Measurements from ENCODE around the gene CCDC57. TPM values are rescaled to one million over a fixed set of nuclear protein-coding genes. Genes with fewer than 3 reads are reported as not detected.

The CCDC57 gene
- total RNA-seq, 1 donor from 2014 or later, result 57.9 TPM

DNA sequence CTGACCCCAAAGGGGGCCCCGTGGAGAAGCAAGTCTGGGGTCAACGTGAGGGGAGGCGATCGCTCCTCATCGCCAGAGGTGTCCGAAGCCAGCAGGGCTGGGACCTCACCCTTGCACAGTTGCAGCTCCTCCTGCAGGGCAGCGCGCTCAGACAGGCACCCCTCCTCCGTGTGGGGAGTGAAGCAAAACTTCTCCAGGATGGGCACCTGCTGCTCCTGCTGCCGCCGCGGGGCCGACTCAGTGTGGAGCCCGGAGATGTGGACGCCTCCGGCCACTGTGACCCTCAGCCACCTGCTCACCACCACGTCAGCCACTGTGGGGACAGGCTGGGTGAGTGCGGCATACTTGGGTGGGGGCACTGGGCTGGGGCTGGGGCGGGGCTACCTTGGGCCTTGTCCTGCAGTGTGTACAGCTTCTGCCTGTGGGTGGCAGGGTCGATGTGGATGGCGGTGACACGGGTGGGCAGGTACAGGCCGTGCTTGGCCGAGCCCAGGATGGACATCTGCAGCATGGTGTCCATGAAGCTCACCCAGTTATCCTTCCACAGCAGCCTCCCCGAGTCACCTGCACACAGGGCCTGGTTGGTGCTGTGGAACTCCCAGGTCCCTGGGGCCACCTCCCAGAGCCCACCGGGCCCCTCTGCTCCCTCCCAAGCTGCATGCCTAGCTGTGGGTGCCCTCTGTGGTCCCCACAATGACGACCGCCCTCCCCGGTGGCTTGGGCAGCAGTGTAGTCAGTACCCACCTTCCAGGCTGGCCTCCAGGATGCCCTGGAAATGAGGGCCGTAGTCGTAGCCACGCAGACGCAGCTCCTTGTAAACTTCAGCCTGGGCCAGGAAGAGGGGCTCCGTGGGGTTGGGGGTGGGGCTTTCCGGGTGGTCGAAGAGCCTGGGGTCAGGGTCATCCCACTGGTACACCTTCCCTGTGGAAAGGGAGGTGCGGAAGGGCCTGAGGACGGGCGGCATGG lies 125.4 kb downstream of the CCDC57 start:
- no peak for DNase-seq (ENCODE audit: extremely low spot score, unreplicated experiment)
- no peaks in the 10 kb centered on the region for H3K4me1 Mint-ChIP-seq (ENCODE audit: unreplicated experiment)
- H3K27ac Mint-ChIP-seq (ENCODE audit: unreplicated experiment), result no peak overlapping the region

DNA sequence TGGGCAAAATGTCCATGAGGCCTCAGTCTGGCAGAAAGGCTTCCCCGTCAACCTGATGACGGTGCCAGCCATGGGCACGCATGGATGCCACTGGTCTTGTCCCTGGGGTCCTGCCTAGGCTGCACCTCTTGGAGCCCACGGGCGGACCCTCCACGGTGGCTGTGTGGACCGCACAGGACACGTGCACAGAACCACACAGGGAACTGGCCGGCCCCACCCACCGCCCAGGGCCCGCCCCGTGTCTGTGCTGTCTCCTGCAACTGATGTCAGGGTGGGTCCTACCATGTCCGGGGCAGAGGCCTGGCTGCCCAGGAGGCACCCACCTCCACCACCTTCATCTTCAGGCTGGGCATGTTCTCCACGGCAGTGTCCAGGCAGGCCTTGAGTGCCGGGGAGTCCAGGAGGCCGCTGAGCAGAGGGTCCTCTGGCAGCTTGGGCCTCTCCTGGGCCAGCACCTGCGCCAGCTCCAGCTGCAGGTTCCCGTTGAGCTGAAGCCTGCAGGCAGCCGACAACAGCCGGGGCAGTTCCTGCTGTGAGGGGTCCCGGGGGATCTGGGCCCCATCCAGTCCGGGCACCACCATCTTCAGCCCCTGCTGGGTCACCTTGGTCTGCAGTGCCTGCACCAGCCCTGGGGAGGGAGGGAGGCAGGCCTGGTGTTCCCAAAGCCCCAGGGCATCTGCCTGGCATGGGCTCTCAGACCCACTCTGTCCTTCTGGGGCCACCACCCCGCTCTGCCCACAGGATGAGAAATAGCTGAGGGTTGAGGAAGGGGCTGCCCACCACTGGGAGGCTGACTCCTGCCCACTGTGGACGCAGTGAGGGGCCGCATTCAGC lies 126.5 kb downstream of the CCDC57 start:
- no peak for DNase-seq (ENCODE audit: extremely low spot score, unreplicated experiment)
- Mint-ChIP-seq H3K36me3 (ENCODE audit: unreplicated experiment) (peaks cover 14% of the 10 kb centered on the region), H3K27me3 (ENCODE audit: unreplicated experiment) (no peaks in the 10 kb centered on the region), H3K4me3 (ENCODE audit: unreplicated experiment) (no peak overlapping the region), H3K27ac (ENCODE audit: unreplicated experiment) (no peak overlapping the region), H3K9me3 (ENCODE audit: unreplicated experiment) (no peaks in the 10 kb centered on the region), H3K4me1 (ENCODE audit: unreplicated experiment) (no peaks in the 10 kb centered on the region)
- TF ChIP-seq, protein P1, sequence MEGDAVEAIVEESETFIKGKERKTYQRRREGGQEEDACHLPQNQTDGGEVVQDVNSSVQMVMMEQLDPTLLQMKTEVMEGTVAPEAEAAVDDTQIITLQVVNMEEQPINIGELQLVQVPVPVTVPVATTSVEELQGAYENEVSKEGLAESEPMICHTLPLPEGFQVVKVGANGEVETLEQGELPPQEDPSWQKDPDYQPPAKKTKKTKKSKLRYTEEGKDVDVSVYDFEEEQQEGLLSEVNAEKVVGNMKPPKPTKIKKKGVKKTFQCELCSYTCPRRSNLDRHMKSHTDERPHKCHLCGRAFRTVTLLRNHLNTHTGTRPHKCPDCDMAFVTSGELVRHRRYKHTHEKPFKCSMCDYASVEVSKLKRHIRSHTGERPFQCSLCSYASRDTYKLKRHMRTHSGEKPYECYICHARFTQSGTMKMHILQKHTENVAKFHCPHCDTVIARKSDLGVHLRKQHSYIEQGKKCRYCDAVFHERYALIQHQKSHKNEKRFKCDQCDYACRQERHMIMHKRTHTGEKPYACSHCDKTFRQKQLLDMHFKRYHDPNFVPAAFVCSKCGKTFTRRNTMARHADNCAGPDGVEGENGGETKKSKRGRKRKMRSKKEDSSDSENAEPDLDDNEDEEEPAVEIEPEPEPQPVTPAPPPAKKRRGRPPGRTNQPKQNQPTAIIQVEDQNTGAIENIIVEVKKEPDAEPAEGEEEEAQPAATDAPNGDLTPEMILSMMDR (IDR thresholded peaks at IDR 0.05), result no peak

More for the DNA sequence above, 125.4 kb downstream of the CCDC57 start:
- TF ChIP-seq, protein P1 (IDR thresholded peaks at IDR 0.05), result no peak
- Mint-ChIP-seq H3K36me3 (ENCODE audit: unreplicated experiment) (peaks cover 13% of the 10 kb centered on the region), H3K4me3 (ENCODE audit: unreplicated experiment) (no peak overlapping the region), H3K9me3 (ENCODE audit: unreplicated experiment) (no peaks in the 10 kb centered on the region), H3K27me3 (ENCODE audit: unreplicated experiment) (no peaks in the 10 kb centered on the region)

DNA sequence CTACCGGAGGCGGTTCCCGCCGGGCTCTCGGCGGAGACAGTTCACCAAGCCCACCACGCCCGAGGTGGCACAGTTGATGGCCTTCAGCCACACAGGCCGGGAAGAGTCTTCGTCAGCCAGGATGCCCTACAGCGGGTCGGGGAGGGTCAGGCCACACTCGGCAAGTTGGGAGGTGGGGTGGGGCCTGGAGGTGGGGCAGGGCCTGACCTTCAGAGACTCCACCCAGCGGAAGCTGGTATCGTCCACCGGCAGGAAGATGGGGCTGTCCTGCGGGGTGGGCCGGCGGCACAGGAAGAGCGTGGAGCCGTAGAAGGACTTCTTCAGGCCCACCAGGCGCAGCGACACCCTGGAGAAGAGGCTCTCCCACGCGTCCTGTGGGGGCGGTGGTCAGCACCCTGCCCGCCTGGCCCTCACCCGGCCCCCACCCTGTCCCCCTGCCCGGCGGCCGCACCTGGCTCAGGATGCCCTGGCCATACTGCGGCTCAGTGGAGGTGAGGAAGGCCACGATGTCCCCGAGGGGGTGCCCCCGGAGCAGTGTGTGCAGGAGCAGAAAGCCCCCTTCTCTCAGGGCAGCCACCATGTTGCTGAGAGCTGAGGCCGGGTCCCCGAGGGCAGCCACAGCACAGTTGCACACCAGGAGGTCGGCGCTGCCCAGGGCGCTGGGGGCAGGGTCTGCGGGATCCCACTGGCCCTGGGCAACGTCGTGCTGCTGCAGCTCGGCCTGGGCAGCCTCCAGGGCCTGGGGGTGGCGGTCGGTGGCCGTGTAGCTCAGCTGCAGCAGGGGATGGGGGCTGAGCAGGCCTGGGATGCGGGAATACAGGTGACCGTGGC lies 127.4 kb downstream of the CCDC57 start:
- no peaks in the 10 kb centered on the region for H3K9me3 Mint-ChIP-seq (ENCODE audit: unreplicated experiment)
- no peak overlapping the region for H3K27ac Mint-ChIP-seq (ENCODE audit: unreplicated experiment)
- TF ChIP-seq, protein P1 (IDR thresholded peaks at IDR 0.05), result no peak
- no peaks in the 10 kb centered on the region for H3K4me1 Mint-ChIP-seq (ENCODE audit: unreplicated experiment)
- no peak for DNase-seq (ENCODE audit: extremely low spot score, unreplicated experiment)
- no peak overlapping the region for H3K4me3 Mint-ChIP-seq (ENCODE audit: unreplicated experiment)
- H3K36me3 Mint-ChIP-seq (ENCODE audit: unreplicated experiment), result peaks cover 14% of the 10 kb centered on the region
- no peaks in the 10 kb centered on the region for H3K27me3 Mint-ChIP-seq (ENCODE audit: unreplicated experiment)

DNA sequence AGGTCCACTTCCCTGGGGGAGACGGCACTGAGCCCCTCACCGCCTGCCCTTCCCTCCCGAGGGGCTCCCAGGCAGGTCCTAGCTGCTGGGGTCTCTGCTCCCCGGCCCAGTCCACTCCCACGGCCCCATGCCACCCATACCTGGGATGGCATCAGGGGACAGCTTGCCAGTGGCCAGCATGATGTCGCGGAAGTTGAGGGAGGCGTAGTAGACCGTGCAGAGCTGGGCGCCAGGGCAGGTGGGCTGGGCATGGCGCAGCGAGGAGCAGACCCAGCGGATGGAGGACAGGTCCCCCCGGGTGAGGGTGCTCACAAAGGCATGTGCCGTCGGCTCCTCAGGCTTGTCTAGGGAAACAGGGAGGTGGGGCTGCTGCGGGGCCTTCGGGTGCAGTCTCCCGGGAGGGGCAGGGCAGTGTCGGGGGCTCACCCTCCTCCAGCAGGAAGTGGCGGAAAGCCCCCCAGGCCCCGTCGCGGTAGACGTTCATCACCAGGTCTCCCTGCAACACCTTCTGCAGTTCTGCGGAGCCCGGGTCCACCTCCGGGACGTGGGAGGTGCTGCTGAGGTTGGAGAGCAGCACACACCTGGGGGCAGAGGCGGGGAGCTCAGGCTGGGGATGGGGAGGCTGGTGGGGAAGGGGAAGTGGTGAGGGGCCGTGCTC lies 128.1 kb downstream of the CCDC57 start:
- Mint-ChIP-seq H3K36me3 (ENCODE audit: unreplicated experiment) (peaks cover 16% of the 10 kb centered on the region), H3K4me3 (ENCODE audit: unreplicated experiment) (no peak overlapping the region), H3K27ac (ENCODE audit: unreplicated experiment) (no peak overlapping the region), H3K9me3 (ENCODE audit: unreplicated experiment) (no peaks in the 10 kb centered on the region), H3K27me3 (ENCODE audit: unreplicated experiment) (no peaks in the 10 kb centered on the region), H3K4me1 (ENCODE audit: unreplicated experiment) (no peaks in the 10 kb centered on the region)
- no peak for DNase-seq (ENCODE audit: extremely low spot score, unreplicated experiment)
- TF ChIP-seq, protein P1 (IDR thresholded peaks at IDR 0.05), result no peak
